Endodermal cell (in vitro differentiated cells): Measurements from ENCODE around the gene SH3GL2. TPM values are rescaled to one million over a fixed set of nuclear protein-coding genes. Genes with fewer than 3 reads are reported as not detected.

Source experiments
- DNase-seq: peaks from one replicate; pipeline ENCODE4 v3.0.0-alpha.2; 2017
- H3K27ac ChIP-seq: 2 replicates; pipeline ENCODE4 v1.5.1; 2013; ENCODE audit warnings: mild to moderate bottlenecking, low read depth, low read length, moderate library complexity
- H3K27me3 ChIP-seq: 2 replicates; pipeline ENCODE4 v1.6.1; 2013; ENCODE audit warnings: mild to moderate bottlenecking, low read length, moderate library complexity; ENCODE audit not compliant: insufficient read depth, control insufficient read depth, poor library complexity, severe bottlenecking
- H3K36me3 ChIP-seq: 2 replicates; pipeline ENCODE4 v1.7.0; 2013; ENCODE audit warnings: mild to moderate bottlenecking, low read length, moderate library complexity; ENCODE audit not compliant: control insufficient read depth, insufficient read depth
- H3K4me1 ChIP-seq: one replicate; pipeline ENCODE4 v1.7.0; 2013; ENCODE audit warnings: low read length; ENCODE audit not compliant: control insufficient read depth, insufficient read depth
- H3K4me3 ChIP-seq: 2 replicates; pipeline ENCODE4 v1.5.1; 2013; ENCODE audit warnings: mild to moderate bottlenecking, low read length, moderate library complexity
- H3K9ac ChIP-seq: 2 replicates; pipeline ENCODE4 v1.6.1; 2013; ENCODE audit warnings: mild to moderate bottlenecking, low read length, moderate library complexity; ENCODE audit not compliant: poor library complexity, severe bottlenecking; ENCODE audit errors: extremely low read depth
- H3K9me3 ChIP-seq: 2 replicates; pipeline ENCODE4 v1.6.1; 2013; ENCODE audit warnings: mild to moderate bottlenecking, low read length, moderate library complexity; ENCODE audit not compliant: control insufficient read depth
- H3K27ac Mint-ChIP-seq: 2 replicates; pipeline ENCODE4 v1.8.0; 2020; ENCODE audit warnings: mixed read lengths
- H3K27me3 Mint-ChIP-seq: 2 replicates; pipeline ENCODE4 v1.8.0; 2021; ENCODE audit warnings: mild to moderate bottlenecking, mixed read lengths; ENCODE audit not compliant: insufficient read depth
- H3K36me3 Mint-ChIP-seq: 2 replicates; pipeline ENCODE4 v1.8.0; 2020; ENCODE audit warnings: low read depth, mixed read lengths
- H3K4me1 Mint-ChIP-seq: 2 replicates; pipeline ENCODE4 v1.8.0; 2020; ENCODE audit warnings: mixed read lengths
- H3K4me3 Mint-ChIP-seq: 2 replicates; pipeline ENCODE4 v1.8.0; 2020; ENCODE audit warnings: mild to moderate bottlenecking, moderate library complexity, mixed read lengths
- H3K9me3 Mint-ChIP-seq: 2 replicates; pipeline ENCODE4 v1.8.0; 2020; ENCODE audit warnings: mild to moderate bottlenecking, mixed read lengths
- CTCF ChIP-seq: fragments of 200-600 bp; sonication (generic); conservative IDR thresholded peaks from 2 replicates; pipeline ENCODE4 v1.5.0; 2021; ENCODE audit warnings: antibody characterized with exemption, mild to moderate bottlenecking
- WGBS, 2 experiments: methylation state at CpG; one replicate each; pipeline versions ENCODE4 v1.1.5 to v1.1.7; 2013; ENCODE audit warnings: missing lambda C conversion rate in 2 of 2, mixed read lengths in 1 of 2; ENCODE audit not compliant: insufficient coverage in 1 of 2, insufficient read length in 1 of 2; 5-methylcytosine and 5-hydroxymethylcytosine counted together
- total RNA-seq, 2 donors: library from RNA; stranded (reverse); fragmentation: NEBNext Ultra II Directional in 1 of 2; extraction: Animal tissue kit (Norgen Biotek cat#: 25700) in 1 of 2; gene quantifications; 2 replicates in 1 of 2; 3 replicates in 1 of 2; pipeline ENCODE4 v1.2.1, GENCODE V29; 2021

SH3GL2 gene
- total RNA-seq, 2 donors from 2014 or later, result 3.7 to 7.7 TPM

GRCh38 chr9:17597977-17598376, 19.1 kb downstream of the SH3GL2 start:
- Mint-ChIP-seq H3K9me3 (no peaks in the 10 kb centered on the region), H3K27me3 (no peaks in the 10 kb centered on the region), H3K36me3 (no peaks in the 10 kb centered on the region), H3K27ac (no peak overlapping the region), H3K4me3 (no peak overlapping the region), H3K4me1 (peaks cover 2% of the 10 kb centered on the region)
- 87% methylated on average over 2 to 3 of the region's 3 CpGs for WGBS, 2 experiments
- no peak for TF ChIP-seq CTCF
- no peak for DNase-seq
- no peak overlapping the region for H3K9ac ChIP-seq
- H3K9me3 ChIP-seq, result no peaks in the 10 kb centered on the region
- H3K27ac ChIP-seq, result no peak overlapping the region
- no peaks in the 10 kb centered on the region for H3K36me3 ChIP-seq
- no peak overlapping the region for H3K4me3 ChIP-seq
- H3K4me1 ChIP-seq, result no peaks in the 10 kb centered on the region
- no peaks in the 10 kb centered on the region for H3K27me3 ChIP-seq

- H3K4me1 Mint-ChIP-seq, result no peaks in the 10 kb centered on the region
- 82 to 89% methylated on average over 2 to 5 of the region's 5 CpGs for WGBS, 2 experiments
- no peak for TF ChIP-seq CTCF
These were observed 22.2 kb downstream of the SH3GL2 start for GRCh38 chr9:17600962-17601593.

GRCh38 chr9:17604556-17604955, 25.7 kb downstream of the SH3GL2 start:
- 95 to 96% methylated on average over 4 to 5 of the region's 5 CpGs for WGBS, 2 experiments
- no peaks in the 10 kb centered on the region for H3K4me1 ChIP-seq
- DNase-seq, result no peak
- no peaks in the 10 kb centered on the region for H3K9me3 ChIP-seq
- no peak overlapping the region for H3K27ac ChIP-seq
- Mint-ChIP-seq H3K4me3 (no peak overlapping the region), H3K36me3 (no peaks in the 10 kb centered on the region), H3K9me3 (no peaks in the 10 kb centered on the region), H3K27ac (no peak overlapping the region), H3K4me1 (no peaks in the 10 kb centered on the region), H3K27me3 (no peaks in the 10 kb centered on the region)
- no peak overlapping the region for H3K4me3 ChIP-seq
- H3K36me3 ChIP-seq, result no peaks in the 10 kb centered on the region
- TF ChIP-seq CTCF, result no peak
- H3K9ac ChIP-seq, result no peak overlapping the region
- H3K27me3 ChIP-seq, result no peaks in the 10 kb centered on the region

More at GRCh38 chr9:17600962-17601593, 22.2 kb downstream of the SH3GL2 start:
- Histone ChIP-seq H3K27ac (no peak overlapping the region), H3K9me3 (no peaks in the 10 kb centered on the region), H3K9ac (no peak overlapping the region), H3K36me3 (no peaks in the 10 kb centered on the region), H3K4me1 (no peaks in the 10 kb centered on the region), H3K4me3 (no peak overlapping the region), H3K27me3 (no peaks in the 10 kb centered on the region)
- no peaks in the 10 kb centered on the region for H3K9me3 Mint-ChIP-seq
- H3K4me3 Mint-ChIP-seq, result no peak overlapping the region
- no peaks in the 10 kb centered on the region for H3K27me3 Mint-ChIP-seq
- no peak for DNase-seq
- no peak overlapping the region for H3K27ac Mint-ChIP-seq
- H3K36me3 Mint-ChIP-seq, result no peaks in the 10 kb centered on the region
